ENCODE measurements around the gene EIF4H.
"Not testable (repeated sequence)": the region's sequence is repeated elsewhere in the genome, so short reads cannot be mapped to it uniquely, and the experiment has no call there.

The EIF4H gene

DNA sequence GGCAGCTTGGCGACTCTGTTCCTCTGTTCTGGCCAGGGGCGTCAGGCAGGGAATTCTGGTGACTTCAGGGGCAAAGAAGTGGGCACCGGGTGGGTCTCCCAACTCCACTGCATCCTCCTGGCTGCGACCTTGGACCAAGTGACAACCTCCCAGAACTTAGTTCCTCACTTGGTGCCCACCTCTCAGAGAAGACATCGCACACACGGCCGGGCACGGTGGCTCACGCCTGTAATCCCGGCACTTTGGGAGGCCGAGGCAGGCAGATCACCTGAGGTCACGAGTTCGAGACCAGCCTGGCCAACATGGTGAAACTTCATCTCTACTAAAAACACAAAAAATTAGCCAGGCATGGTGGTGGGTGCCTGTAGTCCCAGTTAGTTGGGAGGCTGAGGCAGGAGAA lies 50.8 kb downstream of the EIF4H start:
- not testable (repeated sequence) for DNase-seq (ENCODE audit: low read depth)

DNA sequence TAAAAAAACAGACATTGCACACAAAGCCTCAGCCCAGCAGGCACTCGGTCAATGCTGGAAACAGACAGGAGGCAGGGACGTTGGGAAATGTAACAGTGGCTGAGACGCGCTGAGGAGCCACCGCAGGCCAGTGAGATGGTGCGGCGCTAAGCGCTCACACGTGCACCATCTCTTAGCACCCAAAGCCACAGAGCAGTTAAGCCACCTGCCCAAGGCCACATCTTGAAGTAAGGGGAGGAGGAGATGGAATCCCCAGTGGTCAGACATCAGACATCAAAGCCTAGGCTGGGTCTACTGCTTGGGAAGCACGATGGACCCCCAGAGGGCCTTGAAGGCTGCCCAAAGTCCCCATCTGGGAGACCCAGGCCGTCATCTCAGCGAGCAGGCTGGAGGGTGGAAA lies 51.2 kb downstream of the EIF4H start:
- no peak for DNase-seq (ENCODE audit: low read depth)

DNA sequence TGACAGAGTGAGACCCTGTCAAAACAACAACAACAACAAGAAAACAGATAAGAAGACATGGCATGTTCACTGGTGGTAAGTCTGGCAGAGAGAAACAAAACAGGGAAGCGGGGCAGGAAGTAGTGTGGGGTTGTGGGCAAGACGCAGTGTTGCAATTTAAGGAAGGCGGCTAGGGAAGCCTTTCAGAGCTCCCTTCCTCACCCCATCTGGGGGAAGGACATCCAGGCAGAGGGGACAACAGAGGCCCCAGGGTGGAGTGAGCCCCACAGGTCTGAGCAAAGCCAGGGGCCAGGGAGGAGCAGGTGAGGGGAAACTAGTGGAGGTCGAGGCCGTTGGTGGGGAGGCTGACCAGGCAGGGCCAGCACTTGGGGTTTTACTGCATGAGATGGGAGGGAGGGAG lies 52.5 kb downstream of the EIF4H start:
- DNase-seq (ENCODE audit: low read depth): no peak

DNA sequence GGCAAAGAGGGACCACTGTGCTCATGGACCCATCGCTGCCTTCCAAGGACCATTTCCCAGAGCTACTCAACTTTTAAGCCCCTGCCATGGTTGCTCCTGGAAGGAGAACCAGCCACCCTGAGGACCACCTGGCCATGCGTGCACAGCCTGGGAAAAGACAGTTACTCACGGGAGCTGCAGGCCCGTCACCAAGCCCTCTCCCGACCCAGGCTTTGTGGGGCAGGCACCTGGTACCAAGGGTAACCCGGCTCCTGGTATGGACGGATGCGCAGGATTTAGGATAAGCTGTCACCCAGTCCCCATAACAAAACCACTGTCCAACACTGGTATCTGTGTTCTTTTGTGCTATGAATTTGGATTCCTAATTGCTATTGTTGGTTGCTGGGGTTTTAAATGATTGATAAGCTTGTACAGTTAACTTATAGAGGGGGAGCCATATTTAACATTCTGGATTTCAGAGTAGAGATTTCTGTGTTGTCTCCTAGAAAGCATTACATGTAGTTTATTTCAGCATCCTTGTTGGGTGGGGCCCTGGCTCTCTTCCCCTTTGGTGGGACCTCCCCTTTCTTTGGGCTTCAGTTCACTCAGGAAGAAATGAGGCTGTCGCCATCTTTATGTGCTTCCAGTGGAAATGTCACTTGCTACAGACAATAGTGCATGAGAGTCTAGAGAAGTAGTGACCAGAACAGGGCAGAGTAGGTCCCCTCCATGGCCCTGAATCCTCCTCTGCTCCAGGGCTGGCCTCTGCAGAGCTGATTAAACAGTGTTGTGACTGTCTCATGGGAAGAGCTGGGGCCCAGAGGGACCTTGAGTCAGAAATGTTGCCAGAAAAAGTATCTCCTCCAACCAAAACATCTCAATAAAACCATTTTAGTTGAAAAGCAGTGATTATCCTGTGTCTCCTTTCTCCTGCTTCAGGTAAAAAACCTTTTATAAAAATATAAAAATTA lies 55.1 kb downstream of the EIF4H start:
- DNase-seq (ENCODE audit: low read depth): no peak

DNA sequence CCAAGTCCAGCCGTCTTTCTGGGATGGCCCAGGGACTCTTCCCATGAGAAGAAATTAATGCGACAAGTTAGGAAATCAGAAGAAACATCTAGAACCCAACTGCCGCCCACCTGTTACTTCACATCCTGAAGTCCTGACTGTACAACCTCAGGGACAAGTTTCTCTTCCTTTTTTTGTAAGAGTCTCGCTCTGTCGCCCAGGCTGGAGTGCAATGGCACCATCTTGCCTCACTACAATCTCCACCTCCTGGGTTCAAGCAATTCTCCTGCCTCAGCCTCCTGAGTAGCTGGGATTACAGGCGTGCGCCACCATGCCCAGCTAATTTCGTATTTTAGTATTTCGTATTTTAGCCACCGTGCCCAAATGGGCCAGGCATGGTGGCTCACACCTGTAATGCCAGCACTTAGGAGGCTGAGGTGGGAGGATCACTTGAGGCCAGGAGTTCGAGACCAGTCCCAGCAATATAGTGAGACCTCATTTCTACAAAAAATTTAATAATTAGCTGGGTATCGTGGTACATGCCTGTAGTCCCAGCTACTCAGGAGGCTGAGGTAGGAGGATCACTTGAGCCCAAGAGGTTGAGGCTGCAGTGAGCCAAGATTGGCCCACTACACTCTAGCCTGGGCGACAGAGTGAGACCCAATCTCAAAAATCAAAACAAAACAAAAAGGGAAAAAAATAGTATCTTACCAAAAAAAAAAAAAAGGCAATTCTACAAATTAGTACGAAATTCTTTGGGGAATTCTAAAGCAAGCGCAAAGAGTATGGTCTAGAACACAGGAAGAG lies 56.5 kb downstream of the EIF4H start:
- DNase-seq (ENCODE audit: low read depth): no peak

DNA sequence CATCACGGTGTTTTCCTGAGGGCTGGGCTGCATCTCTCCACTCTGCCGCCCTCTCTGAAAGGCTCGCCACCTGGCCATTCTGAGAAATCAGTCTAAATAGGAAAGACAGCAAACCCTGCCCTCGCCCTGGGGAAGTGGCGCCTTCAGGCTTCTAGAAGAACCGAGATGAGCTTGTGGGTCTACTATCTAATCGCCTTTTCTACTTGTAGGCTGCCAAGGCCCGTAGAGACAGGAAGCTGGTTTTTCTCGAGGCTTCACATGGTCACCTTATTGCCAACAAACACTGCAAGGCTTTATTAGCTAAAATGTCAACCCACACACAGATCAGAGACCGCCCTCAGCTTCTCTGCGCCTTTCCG lies 57.1 kb downstream of the EIF4H start:
- DNase-seq (ENCODE audit: low read depth): no peak

DNA sequence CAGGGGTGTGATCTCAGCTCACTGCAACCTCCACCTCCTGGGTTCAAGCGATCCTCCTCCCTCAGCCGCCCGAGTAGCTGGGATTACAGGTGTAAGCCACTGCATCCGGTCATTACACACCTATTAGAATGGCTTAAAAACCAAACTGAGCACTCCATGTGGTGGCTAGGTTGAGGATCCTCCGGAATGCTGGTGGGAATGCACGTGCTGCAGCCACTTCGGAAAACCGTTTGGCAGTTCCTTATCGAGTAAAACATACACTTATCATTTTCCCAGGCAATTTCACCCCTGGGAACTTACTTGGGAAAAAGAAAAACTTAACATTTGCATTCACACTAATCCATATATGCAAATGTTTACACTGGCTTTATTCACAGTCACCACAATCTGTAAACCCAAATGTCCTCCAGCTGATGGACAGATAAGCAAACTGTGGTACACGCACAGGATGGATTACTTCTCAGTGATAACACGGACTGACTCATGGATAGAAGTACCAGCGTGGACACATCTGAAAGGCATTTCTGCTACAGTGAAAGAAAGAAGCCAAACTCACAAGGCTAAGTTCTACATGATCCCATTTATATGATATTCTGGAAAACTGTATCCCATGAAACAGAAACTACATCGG lies 59.6 kb downstream of the EIF4H start:
- DNase-seq (ENCODE audit: low read depth): no peak

DNA sequence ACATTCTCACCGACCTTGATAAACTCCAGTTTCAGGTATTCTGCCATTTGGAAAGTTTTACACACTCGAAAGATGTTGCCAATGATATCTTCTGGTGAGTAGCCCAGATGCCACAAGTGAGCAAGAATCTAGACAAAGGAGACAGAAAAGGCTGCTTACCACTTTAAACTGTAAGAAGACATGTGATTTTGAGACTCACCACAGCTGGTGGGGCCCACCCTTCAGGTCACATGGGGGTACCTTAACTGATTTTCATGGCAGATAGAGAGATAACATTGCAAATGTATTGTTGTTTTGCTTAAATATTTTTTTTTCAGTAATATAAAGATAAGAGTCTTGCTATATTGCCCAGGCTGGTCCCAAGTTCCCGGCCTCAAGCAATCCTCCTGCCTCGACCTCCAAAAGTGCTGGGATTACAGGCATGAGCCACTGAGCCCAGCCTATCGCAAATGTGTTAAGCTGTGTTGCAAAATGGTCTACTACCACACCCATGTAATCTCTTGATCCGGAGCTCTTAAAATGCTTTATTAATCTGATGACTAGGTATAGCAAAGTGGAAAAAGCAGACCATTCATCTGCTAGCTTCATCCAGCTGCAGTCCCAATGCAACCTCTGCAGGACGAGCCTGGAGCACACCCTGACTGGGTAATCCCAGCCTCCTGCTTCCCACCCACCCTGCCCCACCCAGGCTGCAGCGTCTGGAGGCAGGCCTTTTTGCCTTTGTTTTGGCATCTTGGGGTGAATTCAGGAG lies 61.5 kb downstream of the EIF4H start:
- no peak for DNase-seq (ENCODE audit: low read depth)

DNA sequence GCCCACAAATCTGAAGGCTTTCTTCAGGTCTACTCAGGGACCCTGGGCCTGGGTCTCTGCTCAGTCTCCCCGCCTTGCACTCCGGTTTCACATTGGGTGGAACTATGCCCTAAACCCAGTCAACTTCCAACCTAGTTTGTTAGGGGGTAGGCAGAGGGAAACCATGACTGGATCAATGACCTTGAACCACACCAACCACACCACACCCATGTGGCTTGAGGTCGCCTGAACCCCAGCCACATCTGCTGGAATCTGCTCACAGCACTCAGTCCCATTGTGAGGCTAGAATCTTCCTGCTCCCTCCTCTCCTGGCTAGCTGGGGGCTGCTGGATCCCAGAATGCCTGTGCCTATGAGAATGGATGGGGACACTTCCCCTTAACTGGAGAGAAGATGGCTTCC lies 62.1 kb downstream of the EIF4H start:
- DNase-seq (ENCODE audit: low read depth): no peak

DNA sequence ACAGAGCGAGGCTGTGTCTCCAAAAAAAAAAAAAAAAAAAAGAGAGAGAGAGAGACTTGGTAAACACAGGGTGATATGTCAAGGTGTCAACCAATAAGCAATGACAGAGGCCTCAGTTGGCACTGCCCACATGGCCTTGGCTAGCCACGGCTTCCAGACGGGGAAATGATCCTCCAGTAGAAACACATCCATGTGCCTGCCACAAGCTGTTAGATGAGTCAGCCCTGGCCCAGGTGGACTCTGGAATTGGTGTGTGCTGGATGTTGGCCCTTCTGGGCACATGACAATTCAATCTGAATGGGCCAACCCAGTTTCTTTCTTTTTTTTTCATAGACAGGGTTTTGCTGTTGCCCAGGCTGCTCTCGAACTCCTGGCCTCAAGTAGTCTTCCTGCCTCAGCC lies 66.3 kb downstream of the EIF4H start:
- no peak for DNase-seq (ENCODE audit: low read depth)

DNA sequence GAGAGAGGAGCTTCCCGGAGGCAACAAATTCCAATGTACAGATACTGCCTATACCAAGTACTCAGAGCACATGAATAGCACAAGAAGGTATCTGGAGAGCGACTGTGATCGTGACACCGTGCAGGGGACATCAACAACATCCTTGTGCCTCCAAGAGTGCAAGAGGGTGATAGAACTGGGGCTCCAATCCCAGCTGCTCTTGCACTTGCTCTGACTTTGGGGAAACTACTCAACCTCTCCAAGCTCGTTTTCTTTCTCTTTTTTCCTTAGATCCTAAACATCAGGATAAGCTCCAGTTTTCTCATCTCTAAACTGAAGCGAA lies 67.9 kb downstream of the EIF4H start:
- DNase-seq (ENCODE audit: low read depth): no peak

DNA sequence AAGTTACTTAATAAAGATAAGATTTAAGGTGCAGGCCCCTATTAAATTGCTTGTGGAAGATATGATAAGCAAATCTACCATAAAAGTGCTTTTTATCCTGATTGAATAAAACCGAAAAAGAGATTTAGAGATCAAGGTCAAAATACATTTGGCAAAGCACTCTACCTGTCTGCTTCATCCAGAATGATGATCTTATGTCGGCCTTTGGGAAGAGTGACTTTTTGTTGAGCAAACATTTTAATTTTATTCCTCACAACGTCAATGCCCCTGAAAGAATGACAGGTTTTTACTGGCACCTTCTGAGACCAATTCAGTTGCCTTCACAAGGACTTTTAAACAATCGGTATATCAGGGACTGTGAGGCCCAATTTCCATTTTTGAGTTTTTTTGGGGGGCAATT lies 72.3 kb downstream of the EIF4H start:
- no peak for DNase-seq (ENCODE audit: low read depth)
